ENCODE data around the gene LRRC25.
"Not testable (repeated sequence)": the region's sequence is repeated elsewhere in the genome, so short reads cannot be mapped to it uniquely, and the experiment has no call there.

The LRRC25 gene

DNA sequence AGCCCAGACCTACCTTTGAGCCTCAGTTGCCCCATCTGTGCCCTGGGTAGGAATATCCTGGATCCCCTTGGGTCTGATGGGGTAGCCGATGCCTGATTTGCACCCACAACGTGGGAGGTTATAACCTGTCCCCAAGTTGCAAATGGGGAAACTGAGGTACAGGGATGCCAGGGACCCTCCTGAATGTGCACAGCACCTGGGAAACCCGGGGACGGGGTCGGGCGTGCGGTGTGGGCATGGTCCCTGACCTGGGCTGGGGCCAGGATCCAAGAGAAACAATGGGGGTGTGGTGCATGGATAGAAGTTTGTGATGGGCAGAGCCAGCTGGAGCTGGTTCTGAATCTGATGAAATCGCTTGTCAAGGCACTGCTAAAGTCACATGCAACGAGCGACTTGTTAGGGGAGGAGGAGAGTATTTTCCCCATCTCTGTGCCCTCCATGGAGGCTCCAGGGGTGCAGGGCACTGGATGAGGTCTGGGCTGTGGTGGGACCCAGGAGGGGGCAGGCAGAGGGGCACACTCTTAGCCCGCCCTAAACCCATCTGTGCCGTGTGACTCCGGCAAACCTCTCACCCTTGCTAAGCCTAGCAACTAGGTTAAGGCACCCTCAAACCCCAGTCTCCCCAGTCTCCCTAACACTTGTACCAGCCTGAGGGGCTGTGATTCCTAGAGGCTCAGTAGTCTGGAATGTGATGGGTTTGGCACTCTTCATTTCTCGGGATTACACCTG is 10.7 kb downstream of the LRRC25 start:
- Histone ChIP-seq H4K8ac (ENCODE audit: low read depth, low read length) (no peak overlapping the region), H3K4me1 (ENCODE audit: control insufficient read depth, low read depth, low read length) (no peaks in the 10 kb centered on the region), H2BK120ac (ENCODE audit: low read depth, low read length) (no peak overlapping the region), H3K27ac (ENCODE audit: low read depth, low read length) (no peak overlapping the region), H3K9ac (ENCODE audit: low read length) (peak overlapping the region; percentile 37), H3K36me3 (ENCODE audit: control insufficient read depth, insufficient read depth, low read length) (no peaks in the 10 kb centered on the region), H2AK5ac (ENCODE audit: low read length) (no peak overlapping the region), H3K4me2 (ENCODE audit: low read length) (no peak overlapping the region), H3K79me1 (ENCODE audit: low read length) (no peaks in the 10 kb centered on the region), H2BK5ac (ENCODE audit: low read length) (no peak overlapping the region), H3K56ac (ENCODE audit: low read length) (peak overlapping the region; percentile 63), H3K18ac (ENCODE audit: low read length) (no peak overlapping the region), H3K4me3 (ENCODE audit: low read length) (no peak overlapping the region), H3K4ac (ENCODE audit: low read depth, low read length) (no peak overlapping the region), H3K79me2 (ENCODE audit: control insufficient read depth, insufficient read depth, low read length) (no peaks in the 10 kb centered on the region), H3K23ac (ENCODE audit: low read length) (no peak overlapping the region), H3K27me3 (ENCODE audit: insufficient read depth, low read length, poor library complexity) (no peaks in the 10 kb centered on the region), H2BK15ac (replicated peaks; ENCODE audit: low read depth) (no peak overlapping the region), H4K5ac (ENCODE audit: low read length) (no peak overlapping the region)
- no CpG with 5 or more reads among the region's 14 CpGs for WGBS (ENCODE audit: extremely low coverage, insufficient coverage, low lambda C conversion rate)
- DNase-seq = peak; percentile 59

GRCh38 chr19:18385675-18386542 is 11.5 kb downstream of the LRRC25 start, which contains the start of gene GDF15:
GDF15 (plus strand) TSS chr19:18386158; CDS start chr19:18386190, 32 bp downstream.
- WGBS (ENCODE audit: extremely low coverage, insufficient coverage, low lambda C conversion rate) = no CpG with 5 or more reads among the region's 33 CpGs
- DNase-seq = peak; percentile 66

GRCh38 chr19:18385359-18385674 is 12.1 kb downstream of the LRRC25 start:
- Histone ChIP-seq H3K23ac (ENCODE audit: low read length) (no peak overlapping the region), H4K8ac (ENCODE audit: low read depth, low read length) (no peak overlapping the region), H3K36me3 (ENCODE audit: control insufficient read depth, insufficient read depth, low read length) (no peaks in the 10 kb centered on the region), H3K4me2 (ENCODE audit: low read length) (no peak overlapping the region), H3K4me3 (ENCODE audit: low read length) (no peak overlapping the region), H3K4me1 (ENCODE audit: control insufficient read depth, low read depth, low read length) (no peaks in the 10 kb centered on the region), H3K9ac (ENCODE audit: low read length) (no peak overlapping the region), H2BK120ac (ENCODE audit: low read depth, low read length) (no peak overlapping the region), H3K18ac (ENCODE audit: low read length) (no peak overlapping the region), H3K79me2 (ENCODE audit: control insufficient read depth, insufficient read depth, low read length) (no peaks in the 10 kb centered on the region), H3K27me3 (ENCODE audit: insufficient read depth, low read length, poor library complexity) (no peaks in the 10 kb centered on the region), H3K27ac (ENCODE audit: low read depth, low read length) (no peak overlapping the region), H4K5ac (ENCODE audit: low read length) (no peak overlapping the region), H3K56ac (ENCODE audit: low read length) (no peak overlapping the region), H2AK5ac (ENCODE audit: low read length) (no peak overlapping the region), H3K79me1 (ENCODE audit: low read length) (no peaks in the 10 kb centered on the region), H2BK5ac (ENCODE audit: low read length) (no peak overlapping the region), H3K4ac (ENCODE audit: low read depth, low read length) (no peak overlapping the region), H2BK15ac (replicated peaks; ENCODE audit: low read depth) (no peak overlapping the region)
- no peak for DNase-seq
- no CpG with 5 or more reads among the region's 3 CpGs for WGBS (ENCODE audit: extremely low coverage, insufficient coverage, low lambda C conversion rate)

More at GRCh38 chr19:18385675-18386542, 11.5 kb downstream of the LRRC25 start, which contains the start of gene GDF15:
- Histone ChIP-seq H2AK5ac (ENCODE audit: low read length) (no peak within 1 kb of the TSS), H3K4ac (ENCODE audit: low read depth, low read length) (no peak within 1 kb of the TSS), H3K4me2 (ENCODE audit: low read length) (no peak within 1 kb of the TSS), H4K5ac (ENCODE audit: low read length) (no peak within 1 kb of the TSS), H2BK5ac (ENCODE audit: low read length) (no peak within 1 kb of the TSS), H3K23ac (ENCODE audit: low read length) (no peak within 1 kb of the TSS), H3K27me3 (ENCODE audit: insufficient read depth, low read length, poor library complexity) (no peaks in the 10 kb centered on the region), H3K18ac (ENCODE audit: low read length) (peak within 1 kb of the TSS; percentile 8), H3K9ac (ENCODE audit: low read length) (peak within 1 kb of the TSS; percentile 37), H2BK15ac (replicated peaks; ENCODE audit: low read depth) (no peak within 1 kb of the TSS), H3K56ac (ENCODE audit: low read length) (peak within 1 kb of the TSS; percentile 63), H2BK120ac (ENCODE audit: low read depth, low read length) (no peak within 1 kb of the TSS), H3K27ac (ENCODE audit: low read depth, low read length) (no peak within 1 kb of the TSS), H3K36me3 (ENCODE audit: control insufficient read depth, insufficient read depth, low read length) (no peaks in the 10 kb centered on the region), H4K8ac (ENCODE audit: low read depth, low read length) (no peak within 1 kb of the TSS), H3K4me3 (ENCODE audit: low read length) (no peak within 1 kb of the TSS), H3K79me2 (ENCODE audit: control insufficient read depth, insufficient read depth, low read length) (no peaks in the 10 kb centered on the region), H3K4me1 (ENCODE audit: control insufficient read depth, low read depth, low read length) (no peaks in the 10 kb centered on the region), H3K79me1 (ENCODE audit: low read length) (no peaks in the 10 kb centered on the region)

DNA sequence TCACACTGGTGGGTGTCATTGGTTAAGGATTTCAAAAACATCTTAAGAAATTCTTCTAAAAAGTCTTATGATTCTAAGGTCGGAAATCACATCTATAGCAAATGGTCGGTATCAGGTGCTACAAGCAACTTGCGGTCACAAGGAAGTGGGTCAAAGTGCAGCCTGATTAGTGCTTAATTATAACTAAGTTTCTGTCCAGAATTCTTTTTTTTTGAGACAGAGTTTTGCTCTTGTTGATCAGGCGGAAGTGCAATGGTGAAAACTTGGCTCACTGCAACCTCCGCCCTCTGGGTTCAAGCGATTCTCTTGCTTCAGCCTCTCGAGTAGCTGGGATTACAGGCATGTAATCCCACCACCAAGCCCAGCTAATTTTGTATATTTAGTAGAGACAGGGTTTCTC is 12.6 kb downstream of the LRRC25 start:
- H3K4me1 ChIP-seq (ENCODE audit: control insufficient read depth, low read depth, low read length) = no peaks in the 10 kb centered on the region

DNA sequence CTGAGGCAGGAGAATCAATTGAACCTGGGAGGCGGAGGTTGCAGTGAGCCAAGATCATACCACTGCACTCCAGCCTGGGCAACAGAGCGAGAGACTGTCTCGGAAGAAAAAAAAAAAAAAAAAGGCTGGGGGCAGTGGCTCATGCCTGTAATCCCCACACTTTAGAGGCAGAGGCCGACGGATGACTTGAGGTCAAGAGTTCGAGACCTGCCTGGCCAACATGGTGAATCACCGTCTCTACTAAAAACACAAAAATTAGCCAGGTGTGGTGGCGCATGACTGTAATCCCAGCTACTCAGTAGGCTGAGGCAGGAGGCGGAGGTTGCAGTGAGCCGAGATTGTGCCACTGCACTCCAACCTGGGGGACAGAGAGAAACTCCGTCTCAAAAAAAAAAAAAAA is 13.8 kb downstream of the LRRC25 start:
- not testable (repeated sequence) for H3K56ac ChIP-seq (ENCODE audit: low read length); H3K79me2 ChIP-seq (ENCODE audit: control insufficient read depth, insufficient read depth, low read length); H3K79me1 ChIP-seq (ENCODE audit: low read length); H4K5ac ChIP-seq (ENCODE audit: low read length); H4K8ac ChIP-seq (ENCODE audit: low read depth, low read length); H3K4me3 ChIP-seq (ENCODE audit: low read length); H3K18ac ChIP-seq (ENCODE audit: low read length); DNase-seq; H3K4ac ChIP-seq (ENCODE audit: low read depth, low read length); H3K4me2 ChIP-seq (ENCODE audit: low read length); H2AK5ac ChIP-seq (ENCODE audit: low read length); H2BK120ac ChIP-seq (ENCODE audit: low read depth, low read length); H3K27me3 ChIP-seq (ENCODE audit: insufficient read depth, low read length, poor library complexity); H3K27ac ChIP-seq (ENCODE audit: low read depth, low read length); H3K9ac ChIP-seq (ENCODE audit: low read length); H2BK5ac ChIP-seq (ENCODE audit: low read length); H3K23ac ChIP-seq (ENCODE audit: low read length); H3K4me1 ChIP-seq (ENCODE audit: control insufficient read depth, low read depth, low read length); H2BK15ac ChIP-seq (replicated peaks; ENCODE audit: low read depth); H3K36me3 ChIP-seq (ENCODE audit: control insufficient read depth, insufficient read depth, low read length)
- no CpG with 5 or more reads among the region's 11 CpGs for WGBS (ENCODE audit: extremely low coverage, insufficient coverage, low lambda C conversion rate)

More for the DNA sequence above, 12.6 kb downstream of the LRRC25 start:
- Histone ChIP-seq H2BK120ac (ENCODE audit: low read depth, low read length) (no peak overlapping the region), H3K36me3 (ENCODE audit: control insufficient read depth, insufficient read depth, low read length) (no peaks in the 10 kb centered on the region), H3K4ac (ENCODE audit: low read depth, low read length) (peak overlapping the region; percentile 65), H3K79me1 (ENCODE audit: low read length) (no peaks in the 10 kb centered on the region), H3K18ac (ENCODE audit: low read length) (no peak overlapping the region), H3K23ac (ENCODE audit: low read length) (no peak overlapping the region), H4K8ac (ENCODE audit: low read depth, low read length) (no peak overlapping the region), H3K4me2 (ENCODE audit: low read length) (no peak overlapping the region), H2BK15ac (replicated peaks; ENCODE audit: low read depth) (no peak overlapping the region), H3K27me3 (ENCODE audit: insufficient read depth, low read length, poor library complexity) (no peaks in the 10 kb centered on the region), H2AK5ac (ENCODE audit: low read length) (no peak overlapping the region), H3K79me2 (ENCODE audit: control insufficient read depth, insufficient read depth, low read length) (no peaks in the 10 kb centered on the region), H3K27ac (ENCODE audit: low read depth, low read length) (no peak overlapping the region), H3K9ac (ENCODE audit: low read length) (no peak overlapping the region), H3K56ac (ENCODE audit: low read length) (no peak overlapping the region), H2BK5ac (ENCODE audit: low read length) (no peak overlapping the region), H4K5ac (ENCODE audit: low read length) (no peak overlapping the region), H3K4me3 (ENCODE audit: low read length) (no peak overlapping the region)
- WGBS (ENCODE audit: extremely low coverage, insufficient coverage, low lambda C conversion rate) = no CpG with 5 or more reads among the region's 7 CpGs
- no peak for DNase-seq
